ENCODE results near the gene RNF10. TPM values are rescaled to one million over a fixed set of nuclear protein-coding genes. Genes with fewer than 3 reads are reported as not detected.
"Not testable (repeated sequence)": the region's sequence is repeated elsewhere in the genome, so short reads cannot be mapped to it uniquely, and the experiment has no call there.

The RNF10 gene
- 100 to 1,000 TPM; 110 to 288 TPM for polyA plus RNA-seq

GRCh38 chr12:120534203-120534702 lies at the start of gene RNF10:
Gene RNF10 (plus strand): TSS chr12:120534356. CDS start chr12:120534812, 456 bp downstream.
- Histone ChIP-seq H3K27me3 (ENCODE audit: control insufficient read depth in 1 of 2, insufficient read depth in 2 of 2, low read length in 2 of 2) (no peaks in the 10 kb centered on the region), H3K27ac (ENCODE audit: low read depth in 2 of 2, low read length in 1 of 2) (peak within 1 kb of the TSS; percentile 83 to 99), H3K9me3 (ENCODE audit: control insufficient read depth in 2 of 2, insufficient read depth in 1 of 2, low read depth in 1 of 2, low read length in 1 of 2) (no peaks in the 10 kb centered on the region), H3K36me3 (ENCODE audit: control insufficient read depth in 2 of 2, insufficient read depth in 2 of 2, low read length in 1 of 2) (no peaks in the 10 kb centered on the region), H3K4me1 (ENCODE audit: control insufficient read depth in 2 of 2, insufficient read depth in 2 of 2, low read length in 1 of 2) (peaks cover 3 to 5% of the 10 kb centered on the region in 2 donors), H3K4me3 (ENCODE audit: low read depth in 1 of 2, low read length in 2 of 2) (peak within 1 kb of the TSS; percentile 84 to 89)
- WGBS, 2 donors = 0% methylated on average over 34 to 43 of the region's 43 CpGs

- no peak overlapping the region for H3K27ac ChIP-seq (ENCODE audit: low read depth in 2 of 2, low read length in 1 of 2)
- peaks cover under 1 to 3% of the 10 kb centered on the region in 2 donors for H3K36me3 ChIP-seq (ENCODE audit: control insufficient read depth in 2 of 2, insufficient read depth in 2 of 2, low read length in 1 of 2)
- 91 to 93% methylated on average over 7 of the region's 7 CpGs for WGBS, 2 donors
- no peaks in the 10 kb centered on the region for H3K9me3 ChIP-seq (ENCODE audit: control insufficient read depth in 2 of 2, insufficient read depth in 1 of 2, low read depth in 1 of 2, low read length in 1 of 2)
- H3K4me1 ChIP-seq (ENCODE audit: control insufficient read depth in 2 of 2, insufficient read depth in 2 of 2, low read length in 1 of 2) = peaks cover 0 to 2% of the 10 kb centered on the region in 2 donors
- no peak overlapping the region for H3K4me3 ChIP-seq (ENCODE audit: low read depth in 1 of 2, low read length in 2 of 2)
- no peaks in the 10 kb centered on the region for H3K27me3 ChIP-seq (ENCODE audit: control insufficient read depth in 1 of 2, insufficient read depth in 2 of 2, low read length in 2 of 2)
Measured at GRCh38 chr12:120485961-120486881, 47.9 kb upstream of the RNF10 start.

- not testable (repeated sequence) for H3K9me3 ChIP-seq (ENCODE audit: control insufficient read depth in 2 of 2, insufficient read depth in 1 of 2, low read depth in 1 of 2, low read length in 1 of 2); H3K27me3 ChIP-seq (ENCODE audit: control insufficient read depth in 1 of 2, insufficient read depth in 2 of 2, low read length in 2 of 2); H3K4me1 ChIP-seq (ENCODE audit: control insufficient read depth in 2 of 2, insufficient read depth in 2 of 2, low read length in 1 of 2); H3K27ac ChIP-seq (ENCODE audit: low read depth in 2 of 2, low read length in 1 of 2); H3K4me3 ChIP-seq (ENCODE audit: low read depth in 1 of 2, low read length in 2 of 2); H3K36me3 ChIP-seq (ENCODE audit: control insufficient read depth in 2 of 2, insufficient read depth in 2 of 2, low read length in 1 of 2)
- 83 to 89% methylated on average over 7 of the region's 7 CpGs for WGBS, 2 donors
Measured at GRCh38 chr12:120487552-120487951, 46.6 kb upstream of the RNF10 start.

GRCh38 chr12:120488057-120488640 lies 46.0 kb upstream of the RNF10 start:
- Histone ChIP-seq H3K27me3 (ENCODE audit: control insufficient read depth in 1 of 2, insufficient read depth in 2 of 2, low read length in 2 of 2) (no peaks in the 10 kb centered on the region), H3K9me3 (ENCODE audit: control insufficient read depth in 2 of 2, insufficient read depth in 1 of 2, low read depth in 1 of 2, low read length in 1 of 2) (no peaks in the 10 kb centered on the region), H3K4me3 (ENCODE audit: low read depth in 1 of 2, low read length in 2 of 2) (no peak overlapping the region), H3K4me1 (ENCODE audit: control insufficient read depth in 2 of 2, insufficient read depth in 2 of 2, low read length in 1 of 2) (peaks cover 0 to 2% of the 10 kb centered on the region in 2 donors), H3K36me3 (ENCODE audit: control insufficient read depth in 2 of 2, insufficient read depth in 2 of 2, low read length in 1 of 2) (peaks cover 5 to 7% of the 10 kb centered on the region in 2 donors), H3K27ac (ENCODE audit: low read depth in 2 of 2, low read length in 1 of 2) (no peak overlapping the region)
- 75 to 76% methylated on average over 5 of the region's 5 CpGs for WGBS, 2 donors

GRCh38 chr12:120489018-120489417 lies 45.1 kb upstream of the RNF10 start:
- Histone ChIP-seq H3K36me3 (ENCODE audit: control insufficient read depth in 2 of 2, insufficient read depth in 2 of 2, low read length in 1 of 2) (peaks cover 5 to 7% of the 10 kb centered on the region in 2 donors), H3K27ac (ENCODE audit: low read depth in 2 of 2, low read length in 1 of 2) (peak overlapping the region in 1 of 2 donors; percentile 63), H3K4me3 (ENCODE audit: low read depth in 1 of 2, low read length in 2 of 2) (no peak overlapping the region), H3K9me3 (ENCODE audit: control insufficient read depth in 2 of 2, insufficient read depth in 1 of 2, low read depth in 1 of 2, low read length in 1 of 2) (no peaks in the 10 kb centered on the region), H3K27me3 (ENCODE audit: control insufficient read depth in 1 of 2, insufficient read depth in 2 of 2, low read length in 2 of 2) (no peaks in the 10 kb centered on the region), H3K4me1 (ENCODE audit: control insufficient read depth in 2 of 2, insufficient read depth in 2 of 2, low read length in 1 of 2) (peaks cover 0 to 2% of the 10 kb centered on the region in 2 donors)
- WGBS, 2 donors = 66 to 71% methylated on average over 4 of the region's 4 CpGs

- no peak overlapping the region for H3K27ac ChIP-seq (ENCODE audit: low read depth in 2 of 2, low read length in 1 of 2)
- no peak overlapping the region for H3K4me3 ChIP-seq (ENCODE audit: low read depth in 1 of 2, low read length in 2 of 2)
- no peaks in the 10 kb centered on the region for H3K9me3 ChIP-seq (ENCODE audit: control insufficient read depth in 2 of 2, insufficient read depth in 1 of 2, low read depth in 1 of 2, low read length in 1 of 2)
- H3K27me3 ChIP-seq (ENCODE audit: control insufficient read depth in 1 of 2, insufficient read depth in 2 of 2, low read length in 2 of 2) = no peaks in the 10 kb centered on the region
- WGBS, 2 donors = 95% methylated on average over 5 of the region's 5 CpGs
- H3K36me3 ChIP-seq (ENCODE audit: control insufficient read depth in 2 of 2, insufficient read depth in 2 of 2, low read length in 1 of 2) = peaks cover 5 to 7% of the 10 kb centered on the region in 2 donors
- peaks cover 0 to 4% of the 10 kb centered on the region in 2 donors for H3K4me1 ChIP-seq (ENCODE audit: control insufficient read depth in 2 of 2, insufficient read depth in 2 of 2, low read length in 1 of 2)
Measured at GRCh38 chr12:120490325-120490724, 43.8 kb upstream of the RNF10 start.

- Histone ChIP-seq H3K4me3 (ENCODE audit: low read depth in 1 of 2, low read length in 2 of 2) (no peak overlapping the region), H3K9me3 (ENCODE audit: control insufficient read depth in 2 of 2, insufficient read depth in 1 of 2, low read depth in 1 of 2, low read length in 1 of 2) (no peaks in the 10 kb centered on the region), H3K27me3 (ENCODE audit: control insufficient read depth in 1 of 2, insufficient read depth in 2 of 2, low read length in 2 of 2) (no peaks in the 10 kb centered on the region), H3K4me1 (ENCODE audit: control insufficient read depth in 2 of 2, insufficient read depth in 2 of 2, low read length in 1 of 2) (peaks cover 0 to 5% of the 10 kb centered on the region in 2 donors), H3K36me3 (ENCODE audit: control insufficient read depth in 2 of 2, insufficient read depth in 2 of 2, low read length in 1 of 2) (peaks cover 5 to 7% of the 10 kb centered on the region in 2 donors), H3K27ac (ENCODE audit: low read depth in 2 of 2, low read length in 1 of 2) (no peak overlapping the region)
- WGBS, 2 donors = 80 to 90% methylated on average over 2 of the region's 2 CpGs
Measured at GRCh38 chr12:120490833-120491512, 43.2 kb upstream of the RNF10 start.

- Histone ChIP-seq H3K4me3 (ENCODE audit: low read depth in 1 of 2, low read length in 2 of 2) (peak overlapping the region; percentile 77 to 93), H3K36me3 (ENCODE audit: control insufficient read depth in 2 of 2, insufficient read depth in 2 of 2, low read length in 1 of 2) (peaks cover 5 to 7% of the 10 kb centered on the region in 2 donors), H3K9me3 (ENCODE audit: control insufficient read depth in 2 of 2, insufficient read depth in 1 of 2, low read depth in 1 of 2, low read length in 1 of 2) (no peaks in the 10 kb centered on the region), H3K4me1 (ENCODE audit: control insufficient read depth in 2 of 2, insufficient read depth in 2 of 2, low read length in 1 of 2) (peaks cover 0 to 3% of the 10 kb centered on the region in 2 donors), H3K27ac (ENCODE audit: low read depth in 2 of 2, low read length in 1 of 2) (peak overlapping the region; percentile 64), H3K27me3 (ENCODE audit: control insufficient read depth in 1 of 2, insufficient read depth in 2 of 2, low read length in 2 of 2) (no peaks in the 10 kb centered on the region)
- 14 to 20% methylated on average over 17 of the region's 17 CpGs for WGBS, 2 donors
Measured at GRCh38 chr12:120495186-120495730, 38.9 kb upstream of the RNF10 start.
